HG02885 (cell line): ENCODE measurements around the gene RALGAPA2.

ENCODE experiments used
- ATAC-seq: cut with Tn5 transposase; IDR thresholded peaks from one replicate; pipeline ENCODE4 v1.9.1; 2021; ENCODE audit warnings: mild to moderate bottlenecking; ENCODE audit not compliant: unreplicated experiment, poor library complexity

The RALGAPA2 gene

DNA sequence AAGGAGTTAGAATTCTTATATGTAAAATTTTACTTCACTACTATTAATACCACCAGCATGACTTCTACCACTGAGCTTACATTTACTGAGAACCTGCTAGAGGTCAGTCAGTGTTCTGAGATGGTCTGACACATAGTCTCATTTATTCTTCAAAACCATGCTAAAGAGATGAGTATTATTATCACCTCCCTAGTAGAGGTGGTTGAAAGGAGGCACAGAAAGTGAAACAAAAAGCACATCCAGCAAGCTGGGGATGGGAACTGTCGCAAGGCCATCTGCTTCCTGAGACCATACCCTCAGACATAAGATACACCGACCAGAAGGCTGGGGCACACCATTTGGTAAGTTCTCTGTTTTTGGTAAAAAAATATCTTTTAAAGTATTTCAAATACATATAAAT, 206.9 kb downstream of the RALGAPA2 start:
- ATAC-seq = no peak

DNA sequence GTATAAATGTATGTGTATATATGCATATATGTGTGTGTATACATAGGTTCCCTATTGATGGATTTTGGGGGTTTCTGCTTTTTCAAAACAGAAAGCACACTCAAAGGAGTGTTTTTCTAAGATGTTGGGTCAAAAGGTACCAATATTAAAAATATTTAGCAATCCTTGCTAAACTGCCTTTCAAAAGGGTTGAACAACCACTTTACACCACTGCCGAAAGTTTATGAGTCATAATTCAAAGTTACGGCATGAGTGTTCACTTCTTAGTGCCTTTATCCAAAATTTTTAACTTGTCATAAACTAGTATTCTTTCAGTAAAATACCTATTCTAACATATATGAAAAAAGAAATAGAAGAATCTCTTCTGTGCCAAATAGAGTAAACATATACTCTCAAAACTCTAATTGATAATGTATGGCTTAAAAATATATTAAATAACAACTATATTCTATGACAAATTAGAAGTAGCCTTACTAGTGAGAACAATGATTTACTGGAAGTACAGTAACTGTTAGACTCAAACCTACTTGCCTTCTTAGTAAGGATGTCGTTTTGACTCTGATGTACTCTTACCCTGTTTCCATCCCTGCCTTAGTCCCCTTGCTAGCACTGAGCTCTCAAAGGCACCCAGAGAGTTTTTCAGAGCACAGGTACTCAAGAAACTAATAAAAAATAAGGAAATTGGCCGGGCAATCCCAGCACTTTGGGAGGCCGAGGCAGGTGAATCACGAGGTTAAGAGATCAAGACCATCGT, 208.5 kb downstream of the RALGAPA2 start:
- ATAC-seq = no peak

DNA sequence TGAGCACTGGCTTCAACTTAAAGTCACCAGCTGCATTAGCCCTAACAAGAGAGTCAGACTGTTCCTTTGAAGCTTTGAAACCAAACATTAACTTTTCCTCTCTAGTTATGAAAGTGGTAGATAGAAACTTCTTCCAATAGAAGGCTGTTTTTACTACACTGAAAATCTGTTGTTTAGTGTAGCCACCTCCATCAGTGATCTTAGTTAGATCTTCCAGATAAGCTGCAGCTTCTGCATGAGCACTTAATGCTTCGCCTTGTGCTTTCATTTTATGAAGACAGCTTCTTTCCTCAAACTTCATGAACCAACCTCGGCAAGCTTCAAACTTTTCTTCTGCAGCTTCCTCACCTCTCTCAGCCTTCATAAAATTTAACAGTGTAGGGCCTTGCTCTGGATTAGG, 211.3 kb downstream of the RALGAPA2 start:
- ATAC-seq = no peak

DNA sequence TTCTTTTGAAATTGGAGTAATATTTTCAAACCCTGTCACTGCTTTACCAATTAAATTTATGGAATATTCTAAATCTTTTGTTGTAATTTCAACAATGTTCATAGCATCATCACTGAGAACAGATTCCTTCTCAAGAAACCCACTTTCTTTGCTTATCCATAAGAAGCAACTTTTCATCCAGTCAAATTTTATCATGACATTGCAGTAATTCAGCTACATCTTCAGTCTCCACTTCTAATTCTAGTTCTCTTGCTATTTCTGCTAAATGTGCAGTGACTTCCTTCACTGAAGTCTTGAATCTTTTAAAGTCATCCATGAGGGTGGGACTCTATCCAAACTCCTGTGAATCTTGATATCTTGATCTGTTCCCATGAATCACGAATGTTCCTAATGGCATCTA, 212.1 kb downstream of the RALGAPA2 start:
- ATAC-seq = no peak

DNA sequence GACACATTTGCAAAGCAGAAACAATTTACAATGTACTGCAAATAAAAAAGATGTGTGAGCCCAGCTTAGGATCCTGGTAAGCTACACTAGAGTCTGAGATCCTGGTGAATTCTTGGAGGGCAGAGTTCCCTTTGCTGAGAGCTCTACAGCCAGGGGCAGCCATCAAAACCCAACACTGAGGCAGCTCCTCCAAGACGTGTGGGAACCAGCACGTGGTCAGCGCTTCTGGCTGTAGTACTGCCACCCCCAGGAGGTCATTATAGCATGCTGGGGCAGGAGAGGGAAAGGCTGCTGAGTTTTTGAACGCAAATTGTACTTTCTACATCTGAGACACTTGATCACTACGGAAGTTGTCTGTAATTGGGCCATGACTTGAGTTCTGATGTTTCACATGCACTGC, 213.0 kb downstream of the RALGAPA2 start:
- no peak for ATAC-seq

DNA sequence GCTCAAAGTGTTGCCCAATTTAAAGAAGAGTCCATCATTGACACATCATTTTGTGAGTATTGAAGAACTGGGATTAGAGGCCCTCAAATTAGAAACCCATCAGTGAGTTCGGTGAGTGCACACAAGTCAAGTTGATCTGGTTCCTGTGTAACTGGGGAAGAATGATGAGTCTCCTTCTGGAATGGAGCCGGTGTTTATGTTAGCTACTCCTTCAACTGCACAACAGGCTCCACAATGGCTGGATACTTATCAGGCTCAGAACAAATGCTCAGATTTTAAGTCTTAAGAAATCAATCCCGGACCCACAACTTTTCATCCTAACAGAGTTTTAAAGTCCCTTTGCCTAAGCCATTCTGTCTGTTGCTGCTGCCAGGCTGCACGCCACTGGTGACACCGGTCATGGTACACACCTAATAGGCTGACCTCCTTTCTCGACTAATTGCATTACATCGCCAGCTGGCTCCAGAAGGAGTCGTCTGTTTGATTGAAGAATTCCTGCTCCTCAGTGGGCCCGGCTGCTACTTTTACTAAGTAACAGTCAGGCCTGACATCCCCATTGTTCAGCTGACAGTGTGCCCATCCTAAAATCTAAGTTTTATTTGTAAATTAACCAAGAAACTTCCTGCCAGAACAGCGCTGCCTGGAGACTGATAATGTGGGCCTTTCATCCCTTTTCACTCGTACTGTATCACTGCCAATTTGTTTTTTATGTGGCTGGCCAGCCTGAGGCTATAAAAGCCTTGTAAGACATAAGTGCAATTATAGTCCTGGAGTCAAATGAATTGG, 214.2 kb downstream of the RALGAPA2 start:
- ATAC-seq = no peak

DNA sequence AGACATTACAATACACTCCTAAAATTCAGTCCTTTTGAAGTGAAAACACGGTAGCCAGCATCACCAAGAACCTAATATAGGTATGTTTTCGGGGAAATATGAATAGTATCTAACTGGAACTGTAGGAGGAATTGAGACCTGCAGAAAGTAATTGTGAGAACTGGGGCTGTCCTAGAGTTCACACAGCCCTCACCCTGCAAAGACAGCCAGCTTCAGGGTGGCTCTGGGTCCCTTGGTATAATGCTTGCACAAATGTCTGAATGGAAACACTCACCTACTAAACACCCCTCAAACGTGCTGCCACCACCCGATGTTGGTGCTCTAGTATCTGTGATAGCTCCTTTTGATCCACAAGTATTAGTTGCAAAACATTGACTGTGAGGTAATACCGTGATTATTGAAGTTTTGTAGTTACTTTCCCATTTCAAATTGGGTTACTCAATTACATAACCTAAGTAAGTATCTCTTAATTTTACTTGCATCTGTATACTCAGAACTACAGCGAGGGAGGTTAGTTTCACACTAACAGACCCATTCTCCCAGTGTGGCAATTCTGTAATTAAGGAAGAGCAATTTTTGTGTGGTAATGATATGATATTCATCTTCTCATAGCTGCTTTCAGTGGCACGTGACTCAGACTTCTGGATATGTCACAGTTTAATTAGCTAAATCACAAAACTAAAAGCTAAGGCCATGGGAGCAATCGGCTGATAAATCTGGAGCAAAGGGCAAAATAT, 215.0 kb downstream of the RALGAPA2 start:
- peak; percentile 78 for ATAC-seq

DNA sequence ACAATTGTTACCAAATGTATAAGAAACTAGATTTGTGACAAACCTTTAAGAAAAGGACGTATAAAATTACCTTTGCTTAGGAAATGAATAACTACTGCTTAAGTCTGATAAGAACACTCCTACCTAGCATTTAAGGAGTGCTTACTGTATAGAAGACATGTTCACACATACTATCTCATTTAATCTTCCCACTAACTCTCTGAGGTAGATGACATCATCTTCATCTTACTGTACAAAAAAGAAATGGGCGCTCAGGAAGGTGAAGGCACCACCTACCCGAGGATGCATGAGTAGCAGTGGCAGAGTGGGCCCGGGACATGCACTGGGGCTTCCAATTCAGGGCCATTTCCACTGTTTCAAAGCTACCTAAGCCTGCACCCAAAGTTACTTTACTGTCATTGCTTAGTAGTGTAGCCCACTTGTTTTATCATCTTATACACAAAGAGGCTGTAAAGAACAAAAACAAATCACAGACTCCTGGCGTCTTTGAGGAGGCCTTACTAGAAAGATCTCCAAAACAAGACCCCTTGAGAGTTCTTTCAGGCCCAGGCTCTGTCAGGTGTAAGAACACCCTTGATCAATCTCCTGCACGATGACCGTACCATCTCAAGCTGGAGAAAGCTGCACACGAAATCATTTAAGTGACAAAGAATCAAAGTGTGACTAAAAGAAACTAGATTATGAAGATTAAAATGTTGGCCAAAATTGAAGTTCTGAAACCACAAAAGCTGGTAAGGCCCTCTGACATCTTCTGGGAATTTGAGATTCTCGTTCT, 216.5 kb downstream of the RALGAPA2 start:
- no peak for ATAC-seq

DNA sequence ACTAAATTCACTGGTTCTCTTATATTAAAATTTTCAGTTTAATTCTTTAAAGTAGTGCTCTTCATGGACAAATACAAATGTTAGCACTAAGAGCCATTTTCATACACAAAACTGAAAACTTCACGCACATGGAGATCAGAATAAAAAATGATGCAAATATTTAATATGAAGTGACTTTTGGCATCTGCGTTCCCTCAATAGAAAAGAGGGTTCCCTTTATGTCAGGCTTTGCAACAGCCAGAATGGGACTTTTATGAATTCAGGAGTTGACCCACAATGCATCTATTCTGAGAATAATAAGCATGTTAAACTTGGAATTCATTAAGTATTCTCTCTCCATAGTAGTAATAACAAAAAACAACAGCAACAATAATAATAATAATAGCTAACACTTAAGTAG, 218.7 kb downstream of the RALGAPA2 start:
- ATAC-seq = no peak

DNA sequence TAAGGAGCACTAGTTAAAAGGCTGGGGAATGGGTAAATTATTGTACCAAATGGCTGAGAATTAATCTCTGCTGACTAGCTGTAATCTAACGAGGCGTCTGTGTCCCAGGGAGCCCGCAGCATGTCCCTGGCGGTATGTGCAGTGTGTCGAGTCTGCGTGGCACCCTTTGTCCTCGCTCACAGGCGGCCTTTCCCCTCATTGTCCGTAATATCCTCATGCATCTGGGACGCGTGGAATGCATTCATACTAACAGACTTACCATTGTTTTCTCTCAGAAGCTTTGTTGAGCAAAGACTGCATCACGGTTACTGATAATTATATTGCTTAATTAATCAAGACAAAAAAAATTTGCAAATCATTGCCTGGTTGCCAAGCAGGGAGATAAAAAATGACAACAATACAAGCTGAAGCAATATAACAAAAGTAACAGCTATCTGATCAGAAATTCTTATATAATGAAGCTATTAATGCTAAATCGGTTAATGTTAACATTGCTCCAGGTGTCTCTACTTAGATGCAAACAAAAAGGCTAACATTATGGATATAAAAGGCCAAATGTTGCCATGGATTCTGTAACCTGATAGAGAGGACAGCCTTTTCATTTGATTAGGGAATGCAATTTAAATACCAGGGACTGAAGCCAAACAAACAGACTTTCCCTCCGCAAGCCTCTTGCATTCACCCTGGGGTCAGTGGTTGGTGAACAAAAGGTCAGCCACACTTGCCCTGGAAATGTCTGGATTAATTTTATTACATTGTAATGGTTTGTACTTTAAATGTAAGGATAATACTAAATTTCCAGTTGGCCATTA, 219.7 kb downstream of the RALGAPA2 start:
- no peak for ATAC-seq

DNA sequence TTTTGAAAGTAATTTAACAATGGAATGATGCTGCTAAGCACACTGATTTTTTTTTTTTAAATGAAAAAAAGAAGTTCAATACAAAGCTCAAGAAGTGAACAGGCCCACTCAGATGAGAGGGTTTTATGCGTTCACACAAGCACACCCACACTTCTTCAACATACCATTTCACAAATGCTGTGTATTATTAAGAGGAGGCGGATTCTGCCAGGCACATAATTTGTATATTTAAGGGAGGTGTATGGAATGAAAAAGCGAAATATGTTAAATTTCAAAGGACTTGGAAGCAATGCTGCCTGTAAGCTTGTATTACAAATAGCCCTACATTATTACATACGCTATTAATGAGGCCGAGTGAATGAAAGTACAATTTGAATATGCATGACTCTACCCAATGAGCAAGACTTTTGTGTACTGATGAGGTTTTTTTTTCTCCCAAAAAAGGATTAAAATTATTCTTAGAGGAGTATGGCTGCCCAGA, 220.6 kb downstream of the RALGAPA2 start:
- no peak for ATAC-seq

DNA sequence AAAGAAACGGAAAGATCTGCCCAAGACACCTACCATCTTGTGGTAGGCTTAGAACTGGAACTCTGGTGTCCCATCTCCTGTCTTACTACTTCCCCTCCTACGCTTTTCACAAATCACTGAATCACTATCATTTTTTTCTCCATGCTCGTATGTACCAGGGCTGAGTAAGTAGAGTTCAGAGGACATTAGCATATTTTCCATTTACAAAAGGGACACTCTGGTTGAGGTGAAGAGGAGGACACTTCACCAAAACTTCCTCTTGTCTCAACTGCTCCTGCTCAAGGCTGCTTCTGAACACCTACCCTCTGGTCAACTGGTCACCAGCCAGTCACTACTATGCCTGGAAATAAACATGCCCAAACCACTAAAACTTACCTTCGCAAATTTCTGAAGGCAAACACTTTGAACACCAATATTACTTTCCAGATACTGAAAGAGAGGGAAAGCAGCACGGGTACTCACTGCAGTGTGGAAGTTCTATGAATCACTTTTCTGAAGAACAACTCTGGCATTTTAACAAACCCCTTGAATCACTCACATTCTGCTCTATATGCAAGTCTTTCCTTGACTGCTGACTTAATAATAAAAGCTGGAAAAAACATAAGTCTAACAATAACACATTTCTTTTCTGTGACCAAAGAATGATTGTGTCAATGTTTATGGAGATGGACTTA, 221.2 kb downstream of the RALGAPA2 start:
- peak; percentile 46 for ATAC-seq

DNA sequence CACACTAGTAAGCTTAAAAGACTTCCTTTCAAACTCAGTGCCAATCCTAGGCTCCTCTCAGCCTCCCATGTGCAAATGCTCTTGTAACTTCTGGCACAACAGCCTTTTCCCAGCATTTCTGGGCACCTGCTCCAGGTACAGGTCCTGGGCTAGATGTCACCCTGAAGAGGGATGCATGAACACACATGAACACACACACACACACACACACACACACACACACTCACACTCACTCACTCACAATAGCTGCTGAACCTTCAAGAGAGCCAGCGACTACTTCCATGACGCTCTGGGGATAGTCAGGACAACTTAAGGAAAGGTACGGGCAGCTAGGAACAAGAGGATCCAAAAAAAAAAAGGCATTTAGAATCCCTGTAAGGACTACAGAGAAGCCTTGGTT, 221.8 kb downstream of the RALGAPA2 start:
- ATAC-seq = no peak

DNA sequence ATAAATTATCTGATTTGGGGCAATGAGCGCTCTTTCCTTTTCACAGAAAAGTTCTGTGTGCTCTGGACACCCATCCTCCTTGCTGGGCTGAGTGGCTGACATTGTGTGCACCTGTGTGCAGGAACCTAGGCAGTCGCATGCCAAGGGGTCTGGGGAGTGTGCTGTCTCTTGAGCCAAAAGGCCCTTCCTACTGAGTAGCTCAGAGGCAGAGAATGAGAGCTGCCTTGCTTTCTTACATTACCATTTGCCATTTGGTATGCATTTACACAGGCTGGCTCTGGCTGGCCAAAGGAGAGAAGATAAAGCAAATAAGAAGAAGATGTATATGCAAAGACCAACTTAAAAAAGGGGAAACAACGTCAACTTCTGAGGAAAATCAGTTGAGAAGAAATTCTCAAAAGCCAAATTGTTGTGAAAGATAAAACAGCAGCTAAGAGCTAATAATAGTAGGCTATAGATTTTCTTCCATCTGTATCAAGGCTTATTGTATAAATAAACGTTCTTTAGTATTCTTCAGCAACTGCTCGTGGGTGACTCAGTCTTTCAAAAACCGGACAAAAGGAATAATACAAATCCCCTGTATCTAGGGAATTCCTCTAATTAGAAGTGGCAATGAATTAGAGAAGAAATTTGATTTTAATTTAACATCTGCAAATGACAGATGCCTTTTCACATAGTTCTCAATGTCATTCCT, 222.6 kb downstream of the RALGAPA2 start:
- peak; percentile 41 for ATAC-seq

DNA sequence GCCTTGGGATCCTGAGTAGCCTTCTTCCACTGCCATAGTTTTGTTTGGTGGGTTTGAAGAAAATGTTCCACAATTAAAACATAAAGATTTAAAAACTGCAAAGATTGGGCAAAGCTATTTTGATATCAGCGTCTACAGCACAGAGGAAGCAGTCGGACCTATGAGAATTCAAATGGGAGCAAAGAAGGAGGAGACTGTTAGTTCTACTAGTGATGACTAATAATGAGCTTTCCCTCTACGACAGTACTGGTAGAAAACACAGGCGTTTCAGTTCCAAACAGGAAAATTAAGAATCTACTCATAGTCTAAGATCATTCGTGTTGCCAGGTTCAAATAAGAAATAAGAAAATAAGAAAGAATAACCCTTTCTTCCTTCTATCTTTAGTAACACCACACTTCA, 223.4 kb downstream of the RALGAPA2 start:
- peak; percentile 84 for ATAC-seq

DNA sequence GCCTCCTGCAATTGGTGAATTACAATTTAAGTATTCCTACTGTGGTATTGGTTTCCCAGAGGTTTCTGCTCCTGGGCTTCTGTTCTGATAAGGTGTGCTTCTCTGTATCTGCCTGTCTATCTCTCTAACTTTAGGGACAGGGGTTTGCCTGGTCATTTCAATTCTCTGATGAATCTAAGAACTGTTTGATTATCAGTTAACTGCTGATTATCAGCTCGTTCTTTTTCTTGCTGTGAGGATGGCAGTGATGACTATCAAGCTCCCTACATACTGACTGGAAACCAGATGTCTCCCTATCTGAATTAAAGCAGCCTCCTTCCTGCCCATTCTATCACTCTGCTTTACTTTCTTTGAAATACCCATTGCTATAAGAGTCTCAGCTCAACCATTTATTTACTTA, 224.1 kb downstream of the RALGAPA2 start:
- no peak for ATAC-seq

DNA sequence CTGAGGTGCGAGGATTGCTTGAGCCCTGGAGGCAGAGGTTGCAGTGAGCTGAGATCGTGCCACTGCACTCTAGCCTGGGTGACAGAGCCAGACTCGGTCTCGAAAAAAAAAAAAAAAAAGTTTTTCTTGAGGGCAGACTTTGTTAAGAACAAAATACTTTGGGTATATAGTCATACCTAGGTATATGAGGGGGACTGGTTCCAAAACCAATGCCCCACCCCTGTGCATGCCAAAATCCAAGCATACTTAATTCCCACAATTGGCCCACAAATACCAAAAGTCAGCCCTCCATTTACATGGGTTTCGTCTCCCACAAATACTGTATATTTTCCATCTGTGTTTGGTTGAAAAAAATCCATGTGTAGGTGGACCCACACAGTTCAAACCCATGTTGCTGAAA, 224.6 kb downstream of the RALGAPA2 start:
- ATAC-seq = no peak

DNA sequence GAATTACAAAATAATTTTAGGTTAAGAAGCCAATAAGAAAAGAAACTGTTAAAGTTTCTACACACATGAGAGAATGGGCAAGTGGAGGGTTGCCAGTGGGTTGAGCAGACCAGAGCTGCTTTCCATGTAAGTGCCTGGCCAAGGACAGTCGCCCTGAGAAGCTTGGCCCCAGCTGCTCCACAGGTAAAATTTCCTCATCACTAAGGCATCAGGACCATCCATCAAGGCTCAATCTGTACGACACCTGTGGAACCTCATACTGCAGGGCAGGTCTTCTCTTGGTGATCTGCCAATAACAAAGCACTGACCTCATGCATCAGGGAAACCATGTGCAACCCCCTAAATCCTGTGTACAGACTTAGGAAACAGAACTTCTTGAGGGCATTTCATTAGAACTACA, 229.1 kb downstream of the RALGAPA2 start:
- ATAC-seq = no peak
